RPMI7951 (cell line): ENCODE data around the gene AP2B1. TPM values are rescaled to one million over a fixed set of nuclear protein-coding genes. Genes with fewer than 3 reads are reported as not detected.
A peak's percentile ranks its signal among the peaks of the same experiment; 100 is the strongest.
"Not testable (repeated sequence)": the region's sequence is repeated elsewhere in the genome, so short reads cannot be mapped to it uniquely, and the experiment has no call there.

Experiments used
- DNase-seq: peaks from one replicate; pipeline ENCODE4 v3.0.0-alpha.2; 2012; ENCODE audit warnings: low read depth
- total RNA-seq: library from RNA; depleted of rRNA; stranded (reverse); fragments of >200 nt; shearing (Covaris generic); gene quantifications from 2 replicates; pipeline ENCODE4 v1.2.3, GENCODE V29; 2014

The AP2B1 gene
- total RNA-seq, 1 experiment from 2014 or later: 64.0 TPM

DNA sequence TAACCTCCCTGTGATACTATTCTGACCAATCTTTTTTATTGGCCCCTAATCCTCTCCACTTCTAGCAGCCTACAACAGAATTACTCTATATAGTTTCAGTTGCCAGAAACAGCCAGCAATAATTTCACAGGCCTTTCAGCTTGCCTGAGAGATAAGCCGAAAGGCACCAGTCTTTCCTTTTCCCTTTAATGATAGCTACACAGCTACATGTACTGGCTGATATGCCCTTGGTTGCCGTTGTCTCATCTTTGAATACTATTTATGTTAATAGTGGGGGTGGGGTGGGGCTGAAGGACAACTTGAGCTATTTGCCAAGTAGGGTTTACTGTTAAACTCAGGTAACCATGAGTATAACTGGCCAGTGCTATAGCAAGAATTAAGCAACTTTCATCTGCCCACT is 108.5 kb downstream of the AP2B1 start:
- no peak for DNase-seq

DNA sequence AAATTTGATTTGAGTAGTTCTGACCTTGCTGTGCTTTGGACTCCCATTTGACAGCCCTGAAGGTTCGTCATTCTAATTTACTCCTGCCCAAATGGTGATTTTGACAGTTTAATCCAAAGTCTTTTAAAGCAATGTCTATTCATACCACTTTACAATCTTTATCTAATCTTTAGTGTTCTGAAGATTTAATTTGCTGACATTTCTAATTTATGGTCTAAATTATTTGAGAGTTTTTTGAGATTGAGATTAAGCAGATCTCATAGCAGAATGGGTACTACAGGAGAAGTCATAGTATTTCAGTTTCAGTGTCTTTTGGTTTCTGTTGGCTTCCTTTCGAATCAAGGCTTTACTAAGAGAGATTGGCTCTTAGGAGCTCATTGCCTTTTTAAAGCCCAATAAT is 111.7 kb downstream of the AP2B1 start:
- DNase-seq: no peak

DNA sequence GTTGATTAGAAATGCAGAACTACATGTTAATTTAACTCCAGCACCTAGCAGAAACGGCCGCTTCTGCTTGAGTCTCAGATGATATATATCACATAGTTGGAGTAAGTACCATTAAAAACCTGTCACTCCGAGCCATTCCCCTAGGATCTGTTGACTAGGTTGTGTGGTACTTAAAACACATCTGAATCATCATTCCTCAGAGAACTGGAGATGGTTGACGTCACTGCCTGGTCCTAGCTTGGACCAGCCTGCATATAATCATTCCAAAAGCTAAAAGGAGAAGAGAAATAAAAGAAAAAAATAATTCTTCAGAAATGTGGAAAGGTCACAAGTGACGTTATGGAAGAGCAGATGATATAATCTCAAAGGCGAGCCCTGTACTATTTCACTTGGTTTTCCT is 113.0 kb downstream of the AP2B1 start:
- no peak for DNase-seq

DNA sequence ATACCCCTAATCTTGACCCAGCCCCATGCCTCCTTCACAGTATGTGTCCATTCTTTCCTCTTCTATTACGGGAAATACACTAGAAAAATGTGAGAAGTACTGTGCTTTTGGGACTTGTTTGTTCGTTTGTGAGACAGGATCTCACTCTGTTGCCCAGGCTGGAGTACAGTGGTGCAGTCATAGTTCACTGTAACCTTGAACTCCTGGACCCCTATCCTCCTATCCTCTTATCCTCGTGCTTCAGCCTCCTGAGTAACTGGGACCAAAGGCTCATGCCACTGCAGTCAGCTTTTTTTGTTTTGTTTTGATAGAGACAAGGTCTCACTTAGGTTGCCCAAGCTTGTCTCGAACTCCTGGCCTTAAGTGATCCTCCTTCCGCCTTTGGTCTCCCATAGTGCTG is 114.4 kb downstream of the AP2B1 start:
- no peak for DNase-seq

DNA sequence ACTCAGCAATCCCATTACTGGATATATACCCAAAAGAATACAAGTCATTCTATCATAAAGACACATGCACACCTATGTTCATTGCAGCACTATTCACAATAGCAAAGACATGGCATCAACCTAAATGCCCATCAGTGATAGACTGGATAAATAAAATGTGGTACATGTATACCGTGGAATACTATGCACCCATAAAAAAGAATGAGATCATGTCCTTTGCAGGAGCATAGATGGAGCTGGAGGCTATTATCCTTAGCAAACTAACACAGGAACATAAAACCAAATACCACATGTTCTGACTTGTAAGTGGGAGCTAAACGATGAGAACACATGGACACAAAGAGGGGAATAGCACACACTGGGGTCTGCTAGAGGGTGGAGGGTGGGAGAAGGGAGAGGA is 116.2 kb downstream of the AP2B1 start:
- DNase-seq: not testable (repeated sequence)

DNA sequence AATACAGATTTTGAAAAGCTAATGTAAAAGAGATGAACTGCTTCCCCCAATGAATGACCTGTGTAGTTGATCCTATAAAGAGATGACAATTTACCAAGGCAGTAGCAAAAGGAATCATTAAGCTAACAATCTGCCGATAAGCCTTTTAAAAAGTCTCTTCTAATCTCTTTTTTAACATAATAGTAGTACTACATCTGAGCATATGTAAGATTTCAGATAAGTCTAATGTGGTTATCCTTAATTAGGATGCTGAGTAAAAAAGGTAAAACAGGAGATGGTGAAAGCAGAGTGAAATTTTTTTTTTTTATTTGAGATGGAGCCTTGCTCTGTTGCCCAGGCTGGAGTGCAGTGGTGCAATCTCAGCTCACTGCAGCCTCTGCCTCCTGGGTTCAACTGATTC is 118.1 kb downstream of the AP2B1 start:
- no peak for DNase-seq

DNA sequence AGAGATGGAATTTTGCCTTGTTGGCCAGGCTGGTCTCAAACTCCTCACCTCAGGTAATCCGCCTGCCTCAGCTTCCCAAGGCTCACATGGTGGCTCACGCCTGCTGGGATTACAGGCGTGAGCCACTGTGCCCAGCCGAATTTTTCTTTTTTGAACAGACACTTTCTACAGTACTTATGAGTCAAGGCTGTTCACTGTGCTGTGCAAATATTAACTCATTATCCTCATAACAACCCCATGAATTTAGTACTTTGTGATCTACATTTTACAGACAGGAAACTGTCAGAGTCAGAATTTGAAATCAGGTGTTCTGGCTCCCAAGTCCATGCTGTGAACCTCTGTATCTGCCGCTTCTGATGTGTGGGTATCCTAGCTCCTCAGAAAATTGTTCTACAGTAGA is 118.6 kb downstream of the AP2B1 start:
- no peak for DNase-seq

DNA sequence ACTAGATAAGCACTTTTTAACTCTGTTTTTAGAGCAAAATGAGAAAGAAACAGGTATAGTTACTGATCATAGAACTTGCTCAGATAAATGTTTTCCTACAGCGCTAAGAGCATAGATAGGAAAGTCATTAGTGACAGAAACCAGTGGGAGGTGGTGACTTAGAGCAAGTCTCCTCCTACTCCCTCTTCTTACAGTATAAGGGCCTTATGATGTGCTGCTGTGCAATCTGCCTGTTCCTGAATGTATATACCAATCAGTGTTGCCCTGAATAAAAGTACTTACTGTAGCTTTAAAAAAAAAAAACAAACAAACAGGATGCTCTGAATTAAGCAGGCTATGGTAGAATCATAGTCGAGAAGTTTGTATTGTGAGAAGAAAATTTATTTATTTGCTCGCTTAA is 121.0 kb downstream of the AP2B1 start:
- no peak for DNase-seq

DNA sequence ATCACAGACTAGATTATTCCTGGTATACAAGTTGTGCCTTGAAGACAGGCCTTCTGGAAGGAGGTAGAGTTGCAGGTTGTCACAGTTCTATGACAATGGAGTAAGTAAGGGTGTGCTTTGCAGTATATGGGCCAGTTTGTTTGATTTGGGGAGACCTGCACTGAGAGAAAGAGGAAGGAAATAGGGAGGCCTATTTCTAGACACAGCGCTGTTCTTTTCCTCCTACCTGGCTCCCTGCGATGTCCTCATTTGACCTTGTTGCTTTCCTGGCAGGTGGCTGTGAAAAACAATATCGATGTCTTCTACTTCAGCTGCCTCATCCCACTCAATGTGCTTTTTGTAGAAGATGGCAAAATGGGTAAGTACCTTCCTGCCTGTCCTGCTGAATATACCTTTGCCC is 121.8 kb downstream of the AP2B1 start:
- no peak for DNase-seq

DNA sequence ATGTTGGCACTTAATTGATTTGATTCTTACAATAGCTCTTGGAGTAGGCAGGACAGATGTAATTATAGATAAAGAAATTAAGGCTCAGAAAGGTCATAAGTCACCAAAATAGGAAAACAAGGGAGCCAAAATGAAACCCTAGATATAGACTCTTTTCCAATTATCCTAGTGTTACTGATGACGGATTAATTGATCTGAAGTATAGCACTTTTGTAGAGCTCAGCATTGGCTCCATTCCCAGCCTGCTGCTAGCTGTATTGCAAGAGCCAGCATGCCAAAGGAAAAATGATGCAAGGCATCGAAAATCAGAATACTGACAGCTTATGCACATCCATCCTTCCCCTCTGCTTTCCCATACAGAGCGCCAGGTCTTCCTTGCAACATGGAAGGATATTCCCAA is 122.8 kb downstream of the AP2B1 start:
- DNase-seq: no peak

DNA sequence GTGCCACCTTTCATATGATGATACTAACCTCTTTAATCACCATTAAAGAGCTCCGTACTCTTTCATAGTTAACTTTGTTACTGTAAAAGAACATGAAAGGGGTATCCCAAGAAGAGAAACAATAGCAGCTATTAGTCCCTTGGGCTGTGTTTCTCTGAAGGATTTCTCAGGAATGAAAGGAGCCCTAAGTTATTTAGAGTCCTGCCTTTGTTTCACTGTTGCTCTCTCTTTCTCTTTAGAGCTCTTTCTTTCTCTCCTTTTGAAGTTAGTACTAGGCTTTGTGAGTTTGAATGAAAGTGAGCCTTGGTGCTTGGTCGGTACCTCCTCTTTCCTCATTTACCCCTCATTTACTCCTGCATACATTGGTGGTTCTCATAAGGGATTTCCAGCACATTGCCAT is 123.8 kb downstream of the AP2B1 start:
- no peak for DNase-seq

DNA sequence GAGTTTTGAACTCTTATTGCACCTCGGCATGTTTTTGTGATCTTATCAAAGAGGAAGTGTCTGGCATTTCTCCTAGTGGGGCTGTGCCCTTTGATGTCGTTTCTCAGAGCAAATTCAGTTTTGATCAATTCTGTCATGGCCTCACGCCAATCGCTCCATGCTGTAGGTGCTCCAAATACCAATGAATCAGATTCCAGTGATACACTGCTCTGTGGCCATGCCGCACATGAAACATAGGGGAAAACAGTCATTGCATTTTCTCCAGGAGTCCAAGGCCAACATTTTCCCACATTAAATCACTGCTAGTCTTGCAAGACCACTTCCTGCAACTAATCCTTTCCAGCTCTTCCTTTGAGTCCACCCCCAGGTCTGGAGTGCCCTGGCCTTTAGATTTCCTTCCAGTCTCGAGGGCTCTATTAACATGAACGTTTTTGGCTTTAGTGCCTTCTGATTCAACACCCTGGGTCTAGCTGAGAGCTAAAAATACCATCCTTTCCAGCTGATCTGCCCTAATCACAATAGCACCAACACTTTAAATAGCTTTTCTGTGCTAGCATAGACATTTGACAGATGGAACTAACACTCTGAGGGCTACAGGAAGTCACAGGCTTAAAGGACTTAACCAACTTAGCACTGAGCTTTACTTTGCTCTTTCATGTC is 126.1 kb downstream of the AP2B1 start:
- peak; percentile 86 for DNase-seq

DNA sequence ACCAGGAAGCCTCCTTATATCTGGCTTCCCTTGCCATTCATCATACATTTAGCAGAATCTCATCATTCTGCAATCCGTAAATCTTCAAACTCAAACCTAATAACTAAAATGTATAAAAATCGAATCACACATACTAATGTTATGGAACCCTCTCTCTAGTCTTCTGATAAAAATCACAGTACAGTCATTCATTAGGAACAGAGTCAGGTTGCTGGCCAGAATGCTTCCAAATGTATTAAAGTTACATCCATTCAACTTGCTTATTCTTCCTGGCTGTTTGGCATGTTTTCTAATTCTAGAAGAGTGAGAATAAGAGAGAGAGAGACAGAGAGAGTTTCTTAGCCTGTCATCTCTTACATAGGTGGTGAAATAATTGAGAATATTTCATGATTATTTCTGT is 127.9 kb downstream of the AP2B1 start:
- no peak for DNase-seq

DNA sequence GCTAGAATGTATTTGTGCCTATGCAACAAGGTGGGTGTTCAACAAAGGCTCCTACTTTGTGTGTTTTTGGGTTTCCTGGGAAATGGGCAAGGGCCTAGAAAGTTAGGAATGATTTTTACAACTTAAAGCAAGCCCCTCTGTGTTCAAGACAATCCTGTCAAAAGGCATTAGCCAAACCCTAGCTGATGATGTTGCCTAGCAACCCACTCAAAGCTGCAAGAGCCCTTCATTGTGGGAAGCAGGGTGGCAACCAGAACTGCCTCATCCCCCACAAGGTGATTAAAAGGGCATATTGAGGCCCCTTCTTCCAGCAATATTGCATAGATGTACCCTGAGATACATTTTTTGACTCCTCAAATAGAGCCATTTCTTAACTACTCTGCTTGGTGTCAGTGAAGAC is 128.3 kb downstream of the AP2B1 start:
- no peak for DNase-seq

DNA sequence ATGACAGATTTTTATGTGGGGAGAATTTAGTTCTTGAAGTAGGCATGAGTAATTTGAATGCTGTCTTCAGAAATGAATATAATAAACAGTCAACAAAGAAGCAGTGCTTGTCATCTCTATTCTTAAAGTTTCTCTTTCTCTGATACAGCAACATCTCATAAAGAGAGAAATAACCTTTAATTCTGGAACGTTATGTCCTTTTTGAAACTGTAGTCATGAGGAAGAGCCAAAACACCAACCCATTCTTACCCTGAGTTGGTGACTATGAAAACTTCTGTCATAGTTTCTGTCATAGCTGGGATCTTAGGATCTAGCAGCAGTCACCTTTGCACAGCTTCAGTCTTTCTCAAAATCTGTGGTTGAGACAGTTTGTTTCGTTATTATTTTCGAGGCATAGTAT is 129.1 kb downstream of the AP2B1 start:
- DNase-seq: no peak

DNA sequence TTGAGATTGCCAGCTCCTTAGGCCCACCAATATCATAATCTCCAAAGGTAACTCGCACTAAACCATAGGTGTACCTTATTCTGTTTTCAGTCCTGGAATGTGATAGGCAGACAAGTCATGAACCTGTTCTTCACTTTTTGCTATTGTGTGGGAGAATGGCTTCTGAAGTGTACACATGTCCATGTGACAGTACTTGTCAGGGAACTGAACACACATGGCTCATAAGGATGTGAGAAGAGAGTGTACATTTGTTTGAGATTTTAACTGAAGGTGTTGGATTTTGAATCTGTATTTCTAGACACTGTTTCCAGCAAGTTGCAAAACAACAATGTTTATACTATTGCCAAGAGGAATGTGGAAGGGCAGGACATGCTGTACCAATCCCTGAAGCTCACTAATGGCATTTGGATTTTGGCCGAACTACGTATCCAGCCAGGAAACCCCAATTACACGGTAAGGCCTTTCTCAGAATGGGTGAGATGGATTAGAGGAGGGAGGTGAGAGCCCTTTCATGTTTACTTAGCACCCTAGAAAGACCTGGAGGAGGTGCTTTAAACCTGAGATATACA is 129.9 kb downstream of the AP2B1 start:
- DNase-seq: no peak

DNA sequence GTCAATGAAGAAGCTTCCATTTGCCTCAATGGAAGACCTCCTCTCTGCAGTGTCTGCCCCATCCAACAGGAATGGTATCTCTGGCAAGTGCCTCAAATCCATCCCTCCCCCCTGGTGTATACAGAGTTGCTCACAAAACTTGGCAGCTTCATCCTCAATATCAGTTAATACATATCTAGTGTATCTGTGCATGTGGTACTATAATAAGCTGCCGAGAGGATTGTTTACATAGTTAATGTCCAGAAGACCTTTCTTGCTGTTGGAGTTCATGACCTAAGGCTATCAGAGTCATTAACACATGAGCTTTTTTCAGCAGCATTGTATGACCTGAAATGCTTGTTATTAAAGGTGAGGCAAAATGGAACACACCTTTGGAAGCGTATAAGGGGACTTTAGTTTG is 130.4 kb downstream of the AP2B1 start:
- DNase-seq: no peak

DNA sequence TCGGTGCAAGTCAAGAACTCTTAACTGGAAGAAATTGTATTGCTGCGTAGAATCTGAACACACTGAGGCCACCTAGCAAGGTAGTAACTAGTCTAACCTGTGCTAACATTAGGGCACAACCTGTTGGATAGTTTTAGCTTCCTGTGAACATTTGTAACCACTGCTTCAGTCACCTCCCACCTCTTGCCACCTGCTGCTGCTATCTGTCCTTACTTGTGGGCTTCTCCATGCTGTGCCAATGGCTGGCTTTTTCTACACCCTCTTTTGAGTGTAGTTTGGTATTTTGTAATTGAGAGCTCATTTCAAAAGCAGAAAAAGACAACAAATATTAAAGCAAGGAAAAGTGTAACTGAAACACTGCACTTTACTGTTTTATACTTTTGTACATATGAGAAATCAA is 136.6 kb downstream of the AP2B1 start:
- DNase-seq: no peak

DNA sequence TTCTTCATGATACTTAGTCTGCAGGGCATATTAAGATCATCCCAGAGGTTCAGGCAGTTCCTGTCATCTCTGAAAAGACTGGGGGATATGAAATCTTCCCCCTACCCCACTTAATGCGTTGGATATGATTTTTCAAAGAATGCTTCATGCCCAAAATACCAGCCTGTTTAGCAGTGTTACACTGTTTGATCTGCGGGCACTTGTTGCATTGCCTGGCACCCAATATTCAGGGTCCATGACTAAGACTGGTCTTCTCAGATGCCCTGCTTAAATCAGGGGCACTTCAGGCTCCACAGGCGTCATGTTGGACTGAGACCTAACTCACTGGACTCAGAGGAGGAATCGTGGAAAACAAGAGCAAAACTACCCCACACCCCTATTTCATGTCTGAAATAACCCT is 137.9 kb downstream of the AP2B1 start:
- no peak for DNase-seq

DNA sequence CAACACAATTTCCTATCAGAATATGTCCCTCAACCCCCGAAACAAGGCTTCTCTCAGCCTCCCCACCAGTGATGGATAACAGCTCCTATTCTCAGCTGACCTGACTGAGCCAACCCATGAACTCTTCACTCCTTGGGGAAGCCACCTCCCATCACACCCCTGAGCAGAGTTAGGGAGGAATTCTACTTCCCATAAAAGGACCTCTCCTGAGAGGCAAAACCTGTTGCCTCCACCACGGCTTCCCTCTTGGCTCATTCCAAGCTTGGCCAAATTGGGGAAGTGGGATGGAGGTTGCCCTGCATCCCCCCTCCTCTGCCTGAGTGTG is 138.6 kb downstream of the AP2B1 start:
- DNase-seq: no peak

DNA sequence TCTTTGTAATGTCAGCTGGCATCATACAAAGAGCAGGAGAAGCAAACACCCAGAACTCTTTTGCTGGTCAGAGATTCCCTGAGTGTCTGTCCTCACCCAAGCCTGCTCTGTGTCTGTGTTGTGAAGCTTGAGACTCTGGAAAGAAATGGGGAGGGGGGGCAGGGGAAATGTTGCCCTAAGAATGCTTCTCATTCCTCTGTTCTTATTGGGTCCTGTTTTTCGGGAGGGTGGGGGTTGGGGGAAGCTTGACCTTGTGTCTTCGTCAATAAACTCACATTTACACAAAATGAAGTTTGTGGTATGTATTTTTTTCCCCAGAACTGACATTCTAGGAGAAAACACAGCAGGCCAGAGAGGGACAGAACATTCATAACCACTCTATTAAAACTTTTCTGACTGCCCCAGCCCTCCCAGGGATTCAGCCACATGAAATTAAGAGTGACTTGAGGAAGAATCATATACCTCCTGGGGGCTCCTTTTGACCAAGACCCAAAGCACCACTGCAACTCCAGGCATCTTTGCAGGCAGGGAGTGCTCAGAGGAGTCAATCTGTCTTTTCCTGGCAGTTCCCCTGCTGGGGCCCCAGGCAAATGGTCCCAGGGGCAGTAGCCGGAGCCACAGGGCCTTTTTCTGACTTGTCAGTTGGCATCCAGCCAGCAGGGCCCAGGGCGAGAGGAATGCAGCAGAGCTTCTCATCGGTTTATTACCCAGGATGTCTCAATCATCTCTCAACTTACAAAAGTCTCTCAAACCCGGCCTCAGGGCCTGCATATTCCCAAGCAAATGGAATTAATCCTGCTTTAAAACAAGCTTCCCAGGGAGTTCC is 139.2 kb downstream of the AP2B1 start:
- peak; percentile 74 for DNase-seq

DNA sequence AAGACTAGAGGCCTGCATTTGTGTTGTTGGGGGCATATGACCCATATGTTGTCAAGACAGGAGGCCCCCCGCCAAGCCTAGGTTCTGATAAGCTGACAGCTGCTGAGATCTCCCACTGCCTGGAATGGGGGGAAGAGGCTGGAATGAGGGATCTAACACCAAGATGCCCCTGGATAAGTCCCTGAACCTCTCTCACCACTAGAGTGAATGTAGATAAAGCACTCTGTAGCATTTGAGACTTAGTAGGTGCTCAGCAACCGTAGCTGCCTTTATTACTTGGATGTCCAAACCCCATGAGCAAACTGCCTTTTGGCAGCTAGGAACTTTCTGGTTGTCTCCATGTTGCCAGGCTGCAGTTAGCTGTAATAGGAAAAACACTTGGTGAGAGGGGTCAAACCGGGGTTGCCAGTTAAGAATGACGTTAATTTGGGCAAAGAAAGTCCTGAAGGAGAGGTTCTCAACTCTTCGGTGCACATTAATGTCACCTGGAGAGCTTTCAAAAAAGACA is 139.9 kb downstream of the AP2B1 start:
- no peak for DNase-seq

DNA sequence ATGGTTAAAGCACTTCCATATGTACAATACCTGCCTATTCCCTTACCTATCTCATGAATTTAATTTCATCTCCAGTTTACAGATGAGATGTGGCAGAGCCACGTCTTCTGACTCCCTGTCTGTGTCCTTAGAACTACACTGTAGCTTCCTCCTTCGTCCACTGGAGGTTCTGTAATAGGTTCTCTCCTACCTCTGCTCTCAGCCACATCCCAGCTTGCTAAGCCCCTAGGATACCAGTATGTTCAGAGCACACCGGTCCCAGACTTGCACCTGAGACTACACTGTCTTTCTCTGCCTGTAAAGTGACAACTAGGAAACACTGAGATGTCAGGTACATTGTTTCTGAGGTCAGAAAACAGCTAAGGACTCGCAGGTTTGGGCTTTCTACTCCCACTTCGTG is 140.5 kb downstream of the AP2B1 start:
- DNase-seq: no peak
